Stimulated activated CD4-positive, alpha-beta T cell treated with anti-CD3 and anti-CD28 coated beads, Interleukin-15, amount 100 ng/mL, for 48 hours (primary cell): ENCODE measurements around the gene UNC119B.
A peak's percentile ranks its signal among the peaks of the same experiment; 100 is the strongest.
"Not testable (repeated sequence)": the region's sequence is repeated elsewhere in the genome, so short reads cannot be mapped to it uniquely, and the experiment has no call there.

Experiments used
- DNase-seq, 2 donors: peaks; one replicate each; pipeline ENCODE4 v3.0.0-alpha.2; 2020; ENCODE audit warnings: low read depth in 2 of 2

UNC119B gene

GRCh38 chr12:120710031-120710804, at the start of gene UNC119B:
Gene UNC119B (plus strand): TSS chr12:120710458. CDS start chr12:120710475, 17 bp downstream.
- DNase-seq, result peak; percentile 33 to 74

- DNase-seq, result no peak
Measured at GRCh38 chr12:120661432-120661831, 48.8 kb upstream of the UNC119B start.

- no peak for DNase-seq
Measured at GRCh38 chr12:120662879-120663278, 47.4 kb upstream of the UNC119B start.

GRCh38 chr12:120663741-120664140, 46.5 kb upstream of the UNC119B start:
- DNase-seq, result no peak

GRCh38 chr12:120666571-120667390, 43.5 kb upstream of the UNC119B start:
- no peak for DNase-seq

GRCh38 chr12:120668091-120668867, 42.0 kb upstream of the UNC119B start:
- DNase-seq, result no peak

GRCh38 chr12:120668868-120669840, 41.1 kb upstream of the UNC119B start:
- no peak for DNase-seq

- not testable (repeated sequence) for DNase-seq
Measured at GRCh38 chr12:120670237-120670636, 40.0 kb upstream of the UNC119B start.

GRCh38 chr12:120670667-120671066, 39.6 kb upstream of the UNC119B start:
- DNase-seq, result no peak

GRCh38 chr12:120674097-120674636, 36.1 kb upstream of the UNC119B start:
- DNase-seq, result no peak

- no peak for DNase-seq
Measured at GRCh38 chr12:120677765-120678473, 32.3 kb upstream of the UNC119B start.

- DNase-seq, result no peak
Measured at GRCh38 chr12:120678572-120678971, 31.7 kb upstream of the UNC119B start.

- DNase-seq, result no peak
Measured at GRCh38 chr12:120680165-120680738, 30.0 kb upstream of the UNC119B start.

- DNase-seq, result no peak
Measured at GRCh38 chr12:120684523-120684932, 25.7 kb upstream of the UNC119B start.

GRCh38 chr12:120685522-120685921, 24.7 kb upstream of the UNC119B start:
- DNase-seq, result no peak

GRCh38 chr12:120686151-120686689, 24.0 kb upstream of the UNC119B start:
- peak; percentile 96 to 98 for DNase-seq

- DNase-seq, result peak; percentile 97 to 98
Measured at GRCh38 chr12:120686690-120687577, 23.3 kb upstream of the UNC119B start, which contains the start of gene MLEC. Gene MLEC (plus strand): TSS chr12:120687149. CDS start chr12:120687297, 148 bp downstream.
